Stimulated activated CD4-positive, alpha-beta T cell treated with anti-CD3 and anti-CD28 coated beads, Interleukin-12 subunit alpha, Interleukin-12 subunit beta, amount 100 ng/mL, for 4 hours (primary cell): ENCODE measurements around the gene KDM2A.

Experiments used
- DNase-seq: peaks from one replicate; pipeline ENCODE4 v3.0.0-alpha.2; 2020

Gene KDM2A

GRCh38 chr11:67274768-67275605 lies 155.9 kb downstream of the KDM2A start:
- DNase-seq, result no peak

DNA sequence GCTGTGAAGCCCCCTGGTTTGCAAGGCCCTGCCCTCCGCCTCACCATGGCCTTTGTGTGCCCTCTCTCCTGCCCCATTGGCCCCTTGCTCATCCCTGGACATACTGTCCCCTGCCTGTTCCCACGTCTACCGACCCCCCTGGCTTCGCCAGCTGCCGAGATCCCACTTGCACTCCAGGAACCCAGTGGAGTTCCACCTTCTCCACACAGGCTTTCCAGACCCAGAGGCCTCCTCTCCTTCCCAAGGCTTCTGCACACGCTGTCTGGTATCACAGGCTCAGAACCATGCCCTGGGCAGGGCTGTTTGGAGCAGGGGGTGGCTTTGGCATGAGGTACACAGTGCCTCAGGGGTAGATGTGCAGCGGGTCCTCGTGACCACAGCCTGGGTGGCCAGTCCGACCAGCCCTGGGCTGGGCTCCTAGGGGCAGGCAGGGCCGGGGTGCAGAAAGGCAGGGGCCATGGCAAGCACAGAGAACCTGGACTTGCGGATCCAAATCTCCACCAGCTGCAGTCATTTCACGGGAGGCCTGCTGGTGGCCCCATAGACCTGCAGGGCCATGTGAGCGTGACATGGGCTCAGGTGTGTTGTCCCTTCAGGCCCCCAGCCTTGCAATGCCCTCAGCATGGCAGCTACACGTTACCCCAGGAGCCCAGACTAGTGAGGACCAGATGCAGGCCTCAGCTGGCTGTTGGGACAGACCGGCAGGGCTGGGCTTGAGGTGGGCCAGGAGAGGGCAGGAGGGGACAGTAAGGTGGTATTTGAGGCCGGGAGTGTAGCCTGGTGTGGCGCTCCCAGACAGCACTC lies 156.7 kb downstream of the KDM2A start:
- DNase-seq, result no peak

- DNase-seq, result no peak
Measured at GRCh38 chr11:67276781-67277230, 157.7 kb downstream of the KDM2A start.

DNA sequence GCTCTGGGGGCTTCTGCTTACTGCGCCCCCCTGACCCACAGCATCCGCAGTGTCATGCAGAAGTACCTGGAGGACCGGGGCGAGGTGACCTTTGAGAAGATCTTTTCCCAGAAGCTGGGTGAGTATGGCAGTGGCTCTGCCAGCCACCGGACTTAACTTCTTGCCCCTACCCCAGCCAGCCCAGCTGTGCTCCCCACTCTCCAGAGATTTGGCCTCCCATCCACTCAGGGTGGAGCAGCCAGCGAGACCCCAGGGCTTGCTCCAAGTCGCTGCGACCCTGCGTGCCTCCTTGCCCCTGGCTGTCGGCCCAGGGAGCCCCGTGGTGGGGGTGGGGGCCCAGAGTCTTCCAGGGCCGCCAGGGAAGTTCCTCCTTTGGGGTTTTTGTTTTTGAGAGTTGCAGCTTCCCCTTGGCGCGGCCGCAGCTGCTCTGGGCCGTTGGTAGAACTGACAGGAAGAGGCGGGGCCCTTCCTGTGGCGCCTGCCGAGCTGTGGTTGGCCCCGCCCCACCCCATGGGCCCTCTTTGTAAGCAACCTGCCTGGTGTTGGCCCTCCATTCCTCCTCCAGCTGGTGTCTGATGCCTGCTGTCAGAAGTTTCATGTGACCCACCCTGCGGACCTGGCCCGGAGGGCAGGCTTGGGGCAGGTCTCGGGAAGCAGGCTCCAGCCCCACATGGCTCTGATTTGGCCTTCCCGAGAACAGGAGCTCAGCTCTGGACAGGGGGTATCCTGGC lies 158.3 kb downstream of the KDM2A start:
- peak; percentile 82 for DNase-seq

DNA sequence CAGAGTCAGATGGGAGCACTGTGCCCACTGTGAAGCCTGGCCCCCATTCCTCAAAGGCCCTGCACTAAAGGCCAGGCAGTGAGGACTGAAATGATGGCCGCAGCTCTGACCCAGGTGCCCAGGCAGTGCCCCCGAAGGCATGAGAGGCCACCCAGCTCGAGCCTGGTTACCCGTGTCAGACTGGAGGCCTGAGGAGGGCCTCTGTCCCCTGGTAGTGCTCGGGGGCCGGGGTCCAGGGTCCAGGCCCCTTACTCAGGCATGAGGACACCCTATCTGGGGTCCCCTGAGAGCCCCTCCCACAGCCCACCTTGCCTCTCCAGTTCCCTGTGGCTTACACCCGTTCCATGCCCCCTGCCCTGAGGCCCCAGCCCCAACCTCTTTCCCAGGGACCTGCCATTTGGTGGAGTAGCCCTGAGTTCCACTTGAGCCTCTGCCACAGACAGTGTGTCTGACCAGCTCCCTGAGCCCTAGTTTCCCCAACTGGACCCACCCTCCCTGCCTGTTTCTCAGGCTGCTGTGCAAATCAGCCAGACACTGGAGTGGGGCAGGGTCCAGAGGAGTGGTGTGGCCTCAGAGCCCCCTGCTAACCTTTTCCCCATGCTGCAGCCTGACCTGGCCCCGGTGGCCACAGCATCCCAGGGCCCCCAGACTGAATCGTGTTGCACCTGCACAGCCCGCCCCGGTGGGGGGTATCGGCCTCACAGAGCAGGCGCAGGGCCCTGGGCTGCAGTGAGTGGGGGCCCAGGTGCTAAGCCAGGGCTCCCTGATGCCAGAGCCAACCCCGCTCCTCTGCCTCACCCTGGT lies 159.3 kb downstream of the KDM2A start:
- DNase-seq, result no peak

GRCh38 chr11:67278939-67279588 lies 160.0 kb downstream of the KDM2A start:
- no peak for DNase-seq

GRCh38 chr11:67279589-67280340 lies 160.7 kb downstream of the KDM2A start:
- no peak for DNase-seq

DNA sequence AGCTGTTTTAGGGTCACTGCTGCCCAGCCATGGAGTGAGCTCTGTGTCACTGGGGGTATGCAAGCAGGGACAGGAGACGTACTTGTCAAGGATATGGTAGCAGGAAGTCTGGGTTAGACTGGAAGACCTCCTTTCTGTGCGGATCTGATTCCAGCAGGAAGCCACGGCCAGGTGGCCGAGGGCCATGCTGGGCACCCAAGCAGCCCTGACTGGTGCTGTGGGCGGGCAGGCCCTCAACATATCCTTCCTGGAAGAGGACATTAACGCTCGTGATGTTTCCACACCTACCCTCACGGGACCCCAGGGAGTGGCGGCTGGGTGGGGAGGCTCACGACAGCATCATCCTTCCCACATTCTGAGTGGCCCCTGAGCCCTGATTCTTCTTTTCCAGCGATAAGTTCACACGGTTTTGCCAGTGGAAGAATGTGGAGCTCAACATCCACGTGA lies 161.3 kb downstream of the KDM2A start:
- no peak for DNase-seq

GRCh38 chr11:67280788-67281551 lies 161.9 kb downstream of the KDM2A start:
- no peak for DNase-seq

GRCh38 chr11:67281552-67282150 lies 162.6 kb downstream of the KDM2A start:
- DNase-seq, result no peak

DNA sequence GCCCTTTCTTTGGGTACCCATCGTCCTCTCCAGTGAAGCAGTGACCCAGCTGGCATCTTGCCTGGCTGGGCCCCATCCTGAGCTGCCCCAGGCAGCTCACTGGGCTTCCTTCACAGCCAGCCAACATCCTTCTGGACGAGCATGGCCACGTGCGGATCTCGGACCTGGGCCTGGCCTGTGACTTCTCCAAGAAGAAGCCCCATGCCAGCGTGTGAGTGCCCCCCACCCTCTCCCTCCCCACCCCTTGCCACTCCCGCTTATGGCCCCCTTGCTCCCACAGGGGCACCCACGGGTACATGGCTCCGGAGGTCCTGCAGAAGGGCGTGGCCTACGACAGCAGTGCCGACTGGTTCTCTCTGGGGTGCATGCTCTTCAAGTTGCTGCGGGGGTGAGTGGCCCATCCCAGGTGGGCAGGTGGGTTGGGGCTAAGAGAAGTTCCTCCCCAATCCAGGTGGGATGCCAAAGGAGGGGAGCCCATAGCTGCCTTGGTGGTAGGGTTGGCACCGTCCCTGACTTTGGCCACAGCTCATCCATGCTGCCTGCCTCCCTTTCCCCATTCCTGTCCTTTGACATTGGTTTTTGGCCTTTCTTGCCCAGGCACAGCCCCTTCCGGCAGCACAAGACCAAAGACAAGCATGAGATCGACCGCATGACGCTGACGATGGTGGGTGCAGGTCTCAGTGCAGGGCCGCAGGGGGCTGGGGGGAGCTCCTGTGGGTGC lies 163.3 kb downstream of the KDM2A start:
- no peak for DNase-seq

DNA sequence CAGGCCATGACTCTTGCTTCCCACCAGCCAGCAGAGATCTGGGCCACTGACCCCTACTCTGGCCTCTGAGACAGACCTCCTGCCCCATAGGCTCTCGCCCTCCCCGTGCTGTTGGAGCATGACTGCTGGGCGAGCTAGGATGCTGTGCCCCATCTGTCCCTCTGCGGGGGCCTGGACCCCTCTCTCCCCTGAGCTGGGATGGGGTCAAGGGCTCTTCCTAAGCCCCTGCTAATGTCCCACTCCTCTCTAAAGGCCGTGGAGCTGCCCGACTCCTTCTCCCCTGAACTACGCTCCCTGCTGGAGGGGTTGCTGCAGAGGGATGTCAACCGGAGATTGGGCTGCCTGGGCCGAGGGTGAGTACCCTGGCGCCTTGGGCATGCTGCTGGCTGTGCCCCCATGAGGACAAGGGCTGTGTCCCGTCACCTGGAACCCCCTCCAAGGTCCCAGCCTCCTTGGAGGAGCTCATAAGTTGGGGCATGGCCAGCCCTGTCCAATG lies 163.9 kb downstream of the KDM2A start:
- DNase-seq, result no peak

- DNase-seq, result no peak
Measured at GRCh38 chr11:67283481-67283963, 164.5 kb downstream of the KDM2A start.

- no peak for DNase-seq
Measured at GRCh38 chr11:67284811-67285540, 165.9 kb downstream of the KDM2A start.

DNA sequence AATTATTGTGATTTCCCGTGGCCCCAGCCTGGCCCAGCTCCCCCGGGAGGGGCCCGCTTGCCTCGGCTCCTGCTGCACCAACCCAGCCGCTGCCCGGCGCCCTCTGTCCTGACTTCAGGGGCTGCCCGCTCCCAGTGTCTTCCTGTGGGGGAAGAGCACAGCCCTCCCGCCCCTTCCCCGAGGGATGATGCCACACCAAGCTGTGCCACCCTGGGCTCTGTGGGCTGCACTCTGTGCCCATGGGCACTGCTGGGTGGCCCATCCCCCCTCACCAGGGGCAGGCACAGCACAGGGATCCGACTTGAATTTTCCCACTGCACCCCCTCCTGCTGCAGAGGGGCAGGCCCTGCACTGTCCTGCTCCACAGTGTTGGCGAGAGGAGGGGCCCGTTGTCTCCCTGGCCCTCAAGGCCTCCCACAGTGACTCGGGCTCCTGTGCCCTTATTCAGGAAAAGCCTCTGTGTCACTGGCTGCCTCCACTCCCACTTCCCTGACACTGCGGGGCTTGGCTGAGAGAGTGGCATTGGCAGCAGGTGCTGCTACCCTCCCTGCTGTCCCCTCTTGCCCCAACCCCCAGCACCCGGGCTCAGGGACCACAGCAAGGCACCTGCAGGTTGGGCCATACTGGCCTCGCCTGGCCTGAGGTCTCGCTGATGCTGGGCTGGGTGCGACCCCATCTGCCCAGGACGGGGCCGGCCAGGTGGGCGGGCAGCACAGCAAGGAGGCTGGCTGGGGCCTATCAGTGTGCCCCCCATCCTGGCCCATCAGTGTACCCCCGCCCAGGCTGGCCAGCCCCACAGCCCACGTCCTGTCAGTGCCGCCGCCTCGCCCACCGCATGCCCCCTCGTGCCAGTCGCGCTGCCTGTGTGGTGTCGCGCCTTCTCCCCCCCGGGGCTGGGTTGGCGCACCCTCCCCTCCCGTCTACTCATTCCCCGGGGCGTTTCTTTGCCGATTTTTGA lies 166.8 kb downstream of the KDM2A start:
- no peak for DNase-seq

DNA sequence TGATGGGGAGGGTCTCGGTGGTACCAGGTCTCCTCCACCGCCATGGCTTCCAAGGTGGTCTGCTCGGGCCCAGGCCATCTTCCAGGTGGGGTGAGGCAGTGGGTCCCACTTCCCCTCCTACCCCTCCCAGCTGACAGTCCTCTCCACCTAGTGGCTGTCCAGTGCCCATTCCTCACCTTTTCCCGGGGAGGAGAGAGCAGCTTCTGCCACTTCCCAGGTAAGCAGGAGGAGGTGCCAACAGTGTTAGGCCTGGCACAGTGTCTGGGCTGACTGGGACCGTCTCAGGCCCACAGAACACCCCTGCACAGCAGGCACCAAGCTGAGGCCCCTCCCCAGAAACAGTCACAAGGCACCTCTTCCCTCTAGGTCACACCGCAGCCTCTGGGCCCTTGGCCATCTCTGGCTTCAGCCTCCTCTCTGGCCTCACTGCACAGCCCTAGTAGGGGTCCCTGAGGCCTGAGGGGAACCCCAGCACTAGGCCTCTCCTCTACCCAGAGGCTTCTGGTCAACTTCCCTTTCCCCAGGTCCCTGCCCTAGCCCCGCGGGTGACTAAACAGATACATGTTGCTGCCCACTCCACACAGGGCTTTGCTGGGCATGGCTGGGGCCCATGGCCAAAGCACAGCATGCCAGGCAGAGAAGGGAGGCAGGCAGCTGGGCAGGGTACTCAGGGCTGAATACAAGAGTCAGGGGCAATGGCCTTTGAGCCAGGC lies 167.7 kb downstream of the KDM2A start:
- no peak for DNase-seq
